Activated naive CD4-positive, alpha-beta T cell (primary cell): ENCODE results near the gene IL6R.

Source experiments
- DNase-seq, 4 experiments: peaks; one replicate each; lab custom pipeline; 2025; lab: John Stamatoyannopoulos, UW

Gene IL6R

GRCh38 chr1:154517661-154518060 is 112.5 kb downstream of the IL6R start:
- no peak for DNase-seq
